Measurements from ENCODE around the gene ZNF138.
A peak's percentile ranks its signal among the peaks of the same experiment; 100 is the strongest.

ZNF138 gene

DNA sequence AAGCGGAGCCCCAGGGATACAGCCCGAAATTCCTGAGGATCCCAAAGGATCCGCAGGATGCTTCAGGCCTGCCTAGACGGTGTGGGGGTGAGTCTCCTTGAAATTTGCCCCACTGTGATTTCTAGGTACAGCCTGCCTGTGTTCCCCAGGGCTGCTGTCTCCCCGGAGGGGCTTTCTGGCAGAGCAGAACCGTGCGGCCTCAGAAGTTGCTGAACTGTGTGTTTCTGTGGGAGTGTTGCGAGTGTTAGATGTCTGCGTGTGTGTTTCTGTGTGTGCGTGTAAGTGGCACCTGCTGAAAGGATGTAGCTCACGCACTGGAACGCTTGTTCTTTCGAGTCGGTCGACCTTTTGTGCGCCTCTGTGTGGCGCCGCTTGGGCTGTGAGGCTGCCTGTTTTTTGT, 81.0 kb downstream of the ZNF138 start:
- DNase-seq (ENCODE audit: low read depth in 2 of 2, low spot score in 1 of 2) = no peak

DNA sequence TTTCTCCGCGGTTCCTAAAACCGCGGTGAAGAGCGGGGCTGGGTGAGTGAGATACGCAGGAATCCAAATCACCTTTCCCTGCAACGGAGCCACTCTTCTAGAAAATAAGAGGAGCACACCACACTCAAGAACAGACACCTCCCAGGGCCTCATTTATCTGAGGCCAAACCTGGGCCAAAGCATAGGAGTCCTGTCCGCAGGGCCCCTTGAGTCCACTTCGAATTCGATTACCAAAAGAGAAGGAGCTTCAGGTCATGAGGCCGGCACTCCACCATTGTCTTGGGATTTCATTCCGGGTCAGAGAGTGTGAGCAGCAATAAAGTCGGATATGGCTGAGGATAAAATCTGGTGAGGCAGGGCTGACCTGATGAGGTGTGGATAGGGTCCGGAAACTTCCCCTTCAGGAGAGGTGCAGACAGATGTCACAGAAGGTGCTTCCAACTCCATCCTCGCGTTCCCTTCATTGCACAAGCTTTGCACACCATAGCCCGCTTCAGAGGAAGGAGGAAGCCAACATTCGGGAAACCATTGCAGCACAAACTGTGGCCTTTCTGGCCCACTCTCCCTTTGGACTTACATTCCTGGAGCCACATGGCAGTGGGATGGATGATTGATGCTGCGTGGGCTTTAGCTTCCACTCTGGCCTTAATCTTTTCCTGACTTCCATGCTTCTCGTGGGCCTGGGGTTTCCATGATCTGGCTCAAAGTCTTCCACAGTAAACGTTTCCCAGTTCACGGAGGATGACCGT, 81.6 kb downstream of the ZNF138 start:
- no peak for DNase-seq (ENCODE audit: low read depth in 2 of 2, low spot score in 1 of 2)

DNA sequence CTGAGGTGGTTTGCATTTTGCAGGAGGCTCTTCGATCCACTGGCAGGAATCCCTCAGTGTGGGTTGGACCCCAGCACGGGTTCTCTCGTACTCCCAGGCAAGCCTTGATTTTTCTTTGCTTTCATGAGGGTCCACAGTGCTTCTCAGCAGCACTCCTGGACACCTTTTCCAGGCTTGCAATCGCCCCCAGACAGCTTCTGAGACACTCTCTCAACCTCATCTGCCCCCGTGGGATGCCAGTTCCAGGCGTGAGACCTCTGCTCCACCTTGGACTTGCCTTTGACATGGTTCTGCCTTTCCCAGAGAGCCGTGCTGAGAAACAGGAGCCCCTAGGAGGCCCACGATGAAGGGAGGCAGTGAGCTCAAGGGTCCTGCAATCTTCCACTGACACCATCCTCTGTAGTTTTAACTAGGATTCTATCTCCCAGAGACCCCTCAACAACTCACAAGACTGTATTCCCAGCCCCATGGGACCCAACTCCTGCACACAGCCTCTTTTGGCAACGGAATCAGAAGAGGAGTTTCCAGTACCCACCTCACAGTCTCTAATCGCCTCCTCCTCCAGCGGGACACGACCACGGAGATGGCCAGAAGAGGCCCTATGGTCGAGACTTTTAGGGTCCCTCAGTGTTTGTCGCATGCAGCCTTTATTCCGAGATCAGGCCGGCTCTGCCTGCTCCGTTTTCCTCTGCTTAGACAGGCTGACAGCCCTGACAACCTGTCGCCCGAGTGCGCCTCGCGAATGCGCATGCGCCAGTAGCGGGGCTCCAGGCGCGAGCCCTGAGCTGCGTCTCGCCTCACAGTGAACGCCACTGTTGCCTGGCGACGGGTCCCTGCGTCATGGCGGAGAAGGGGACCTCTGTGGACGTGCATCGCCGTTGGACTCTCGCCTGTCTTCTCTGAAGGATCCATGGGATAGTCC, 82.8 kb downstream of the ZNF138 start:
- DNase-seq (ENCODE audit: low read depth in 2 of 2, low spot score in 1 of 2) = peak; percentile 29 to 51

DNA sequence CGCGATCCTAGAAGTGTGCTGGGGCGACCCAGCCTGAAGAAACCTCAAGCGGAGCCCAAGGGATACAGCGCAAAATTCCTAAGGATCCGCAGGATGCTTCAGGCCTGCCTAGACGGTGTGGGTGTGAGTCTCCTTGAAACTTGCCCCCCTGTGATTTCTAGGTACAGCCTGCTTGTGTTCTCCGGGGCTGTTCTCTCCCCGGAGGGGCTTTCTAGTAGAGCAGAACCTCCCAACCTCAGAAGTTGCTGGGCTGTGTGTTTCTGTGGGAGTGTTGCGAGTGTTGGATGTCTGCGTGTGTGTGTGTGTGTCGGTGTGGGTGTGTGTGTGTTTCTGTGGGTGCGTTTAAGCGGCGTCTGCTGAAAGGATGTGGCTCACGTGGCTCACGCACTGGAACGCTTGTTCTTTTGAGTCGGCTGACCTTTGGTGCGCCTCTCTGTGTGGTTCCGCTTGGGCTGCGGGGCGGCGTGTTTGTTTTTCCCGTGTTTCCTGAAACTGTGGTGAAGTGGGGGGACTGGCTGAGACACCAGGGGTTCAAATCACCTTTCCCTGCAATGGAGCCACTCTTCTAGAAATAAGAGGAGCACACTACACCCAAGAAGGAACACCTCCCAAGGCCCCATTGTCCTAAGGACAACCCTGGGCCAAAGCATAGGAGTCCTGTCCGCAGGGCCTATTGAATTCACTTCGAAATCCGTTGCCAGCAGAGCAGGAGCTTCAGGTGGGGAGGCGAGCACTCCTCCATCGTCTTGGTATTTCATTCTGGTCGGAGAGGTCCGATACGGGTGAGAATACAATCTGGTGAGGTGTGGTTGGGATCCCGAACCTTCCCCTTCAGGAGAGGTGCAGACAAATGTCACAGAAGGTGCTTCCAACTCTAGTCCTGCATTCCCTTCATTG, 83.7 kb downstream of the ZNF138 start:
- no peak for DNase-seq (ENCODE audit: low read depth in 2 of 2, low spot score in 1 of 2)

DNA sequence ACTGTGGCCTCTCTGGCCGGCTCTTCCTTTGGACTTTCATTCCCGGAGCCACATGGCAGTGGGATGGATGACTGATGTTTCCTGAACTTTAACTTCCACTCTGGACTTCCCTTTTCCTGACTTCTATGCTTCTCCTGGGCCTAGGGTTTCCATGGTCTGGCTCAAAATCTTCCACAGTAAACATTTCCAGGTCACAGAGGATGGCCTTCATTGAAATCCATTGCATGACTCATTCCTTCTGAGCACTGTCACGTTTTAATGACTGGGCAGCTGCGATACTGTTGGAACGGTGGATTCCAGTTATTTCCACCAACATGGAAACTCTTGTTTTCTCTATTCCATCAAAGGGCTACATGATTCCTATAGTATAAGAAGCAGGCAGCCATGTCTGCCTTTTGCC, 84.5 kb downstream of the ZNF138 start:
- no peak for DNase-seq (ENCODE audit: low read depth in 2 of 2, low spot score in 1 of 2)

DNA sequence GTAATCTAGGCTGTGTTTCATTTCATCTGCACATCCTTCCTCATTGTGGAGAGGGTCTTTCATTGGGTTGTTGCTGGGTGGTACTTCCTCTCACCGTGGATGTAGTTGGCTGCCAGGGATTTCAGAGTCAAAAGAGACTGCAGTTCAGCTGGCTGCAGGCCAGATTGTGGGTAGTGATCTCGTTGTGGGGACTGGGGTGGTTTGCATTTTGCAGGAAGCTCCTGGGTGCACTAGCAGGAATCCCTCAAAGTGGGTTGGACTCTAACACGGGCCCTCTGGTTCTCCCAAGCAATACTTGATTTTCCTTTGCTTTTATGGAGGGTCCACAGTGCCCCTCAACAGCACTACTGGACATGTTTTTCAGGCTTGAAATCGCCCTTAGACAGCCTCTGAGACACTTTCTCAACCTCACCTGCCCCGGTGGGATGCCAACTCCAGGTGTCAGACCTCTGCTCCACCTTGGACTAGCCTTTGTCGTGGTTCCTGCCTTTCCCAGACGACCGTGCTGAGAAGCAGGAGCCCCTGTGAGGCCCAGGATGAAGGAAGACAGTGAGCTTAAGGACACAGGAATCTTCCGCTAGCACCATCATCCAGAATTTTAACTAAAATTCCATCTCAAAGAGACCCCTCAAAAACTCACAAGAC, 85.0 kb downstream of the ZNF138 start:
- no peak for DNase-seq (ENCODE audit: low read depth in 2 of 2, low spot score in 1 of 2)

DNA sequence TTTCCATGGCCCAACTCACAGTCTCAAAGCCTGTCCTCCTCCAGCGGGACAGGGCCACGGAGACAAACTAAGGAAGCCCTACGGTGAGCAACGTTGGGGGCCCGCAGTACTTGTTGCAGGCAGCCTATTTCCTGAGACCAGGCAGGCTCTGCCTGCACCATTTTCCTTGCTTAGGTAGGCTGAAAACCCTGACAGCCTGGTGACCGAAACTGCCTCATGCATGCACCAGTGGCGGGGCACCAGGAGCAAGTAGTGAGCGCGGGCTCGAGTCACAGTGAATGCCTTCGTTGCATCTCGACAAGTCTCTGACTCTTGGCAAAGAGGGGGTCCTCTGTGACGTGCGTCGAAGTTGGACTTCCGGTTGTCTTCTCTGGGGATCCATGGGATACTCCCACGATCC, 85.6 kb downstream of the ZNF138 start:
- no peak for DNase-seq (ENCODE audit: low read depth in 2 of 2, low spot score in 1 of 2)

DNA sequence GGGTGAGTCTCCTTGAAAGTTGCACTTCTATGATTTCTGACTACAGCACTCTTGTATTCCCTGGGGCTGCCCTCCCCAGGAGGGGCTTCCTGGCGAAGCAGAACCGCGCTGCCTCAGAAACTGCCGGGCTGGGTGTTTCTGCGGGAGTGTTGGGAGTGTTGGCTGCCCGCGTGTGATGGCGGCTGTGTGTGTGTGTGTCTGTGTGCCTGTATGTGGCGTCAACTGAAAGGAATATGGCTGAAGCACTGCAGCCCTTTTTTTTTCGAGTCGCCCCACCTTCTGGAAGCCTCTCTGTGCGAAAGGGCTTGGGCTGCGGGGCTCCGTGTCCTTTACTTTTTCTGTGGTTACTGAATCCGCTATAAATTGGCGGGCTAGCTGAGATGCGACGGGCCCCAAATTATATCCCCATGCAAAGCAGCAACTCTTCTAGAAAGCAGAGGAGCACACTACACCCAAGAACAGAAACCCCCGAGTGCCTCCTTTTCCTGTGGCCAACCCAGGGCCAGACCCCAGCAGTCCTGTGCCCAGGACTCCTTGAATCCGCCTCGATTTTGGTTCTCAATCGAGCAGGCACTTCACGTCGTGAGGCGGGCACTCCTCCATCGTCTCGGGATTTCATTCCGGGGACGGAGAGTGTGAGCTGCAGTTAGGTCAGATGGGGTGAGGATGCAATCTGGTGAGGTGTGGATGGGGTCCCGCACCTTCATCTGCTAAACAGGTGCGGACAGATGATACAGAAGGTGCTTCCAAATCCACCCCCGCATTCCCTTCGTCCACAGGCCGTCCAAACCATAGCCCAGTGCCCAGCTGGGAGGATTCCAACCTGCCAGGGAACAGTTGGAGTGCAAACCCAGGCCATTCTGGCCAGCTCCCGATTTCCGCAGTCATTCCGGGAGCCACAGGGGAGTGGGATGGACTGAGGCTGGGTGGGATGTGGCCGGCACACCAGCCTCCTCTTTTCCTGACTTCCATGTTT, 86.4 kb downstream of the ZNF138 start:
- no peak for DNase-seq (ENCODE audit: low read depth in 2 of 2, low spot score in 1 of 2)

DNA sequence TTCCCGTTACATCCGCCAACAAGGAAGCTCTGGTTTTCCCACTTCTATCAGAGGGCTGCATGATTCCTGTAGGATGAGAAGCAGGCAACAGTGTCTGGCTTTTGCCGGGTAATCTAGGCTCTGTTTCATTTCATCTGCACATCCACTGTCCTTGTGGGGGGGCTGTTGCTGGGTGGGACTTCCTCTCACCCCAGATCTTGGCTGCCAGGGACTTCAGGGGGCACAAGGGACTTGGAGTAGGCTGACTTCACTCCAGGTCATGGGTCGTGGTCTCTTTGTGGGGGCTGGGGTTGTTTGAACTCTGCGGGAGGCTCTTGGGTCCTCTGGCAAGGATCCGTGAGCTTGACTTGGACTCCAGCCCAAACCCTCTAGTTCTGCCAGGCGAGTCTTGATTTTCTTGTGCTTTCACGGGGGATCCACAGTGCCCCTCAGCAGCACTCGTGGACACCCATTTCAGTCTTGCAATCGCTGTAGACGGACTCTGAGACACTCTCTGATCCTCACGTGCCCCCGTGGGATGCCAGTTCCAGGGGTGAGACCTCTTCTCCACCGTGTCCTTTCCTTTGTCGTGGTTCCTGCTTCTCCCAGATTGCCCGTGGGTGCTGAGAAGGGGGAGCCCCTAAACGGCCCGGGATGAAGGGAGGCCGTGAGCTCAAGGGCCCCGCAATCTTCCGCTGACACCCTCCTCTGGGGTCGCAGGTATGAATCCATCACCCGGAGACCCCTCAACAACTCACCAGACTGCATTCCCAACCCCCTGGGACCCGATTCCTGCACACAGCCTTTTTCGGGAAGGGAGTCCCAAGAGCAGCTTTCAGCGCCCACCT, 87.4 kb downstream of the ZNF138 start:
- no peak for DNase-seq (ENCODE audit: low read depth in 2 of 2, low spot score in 1 of 2)

DNA sequence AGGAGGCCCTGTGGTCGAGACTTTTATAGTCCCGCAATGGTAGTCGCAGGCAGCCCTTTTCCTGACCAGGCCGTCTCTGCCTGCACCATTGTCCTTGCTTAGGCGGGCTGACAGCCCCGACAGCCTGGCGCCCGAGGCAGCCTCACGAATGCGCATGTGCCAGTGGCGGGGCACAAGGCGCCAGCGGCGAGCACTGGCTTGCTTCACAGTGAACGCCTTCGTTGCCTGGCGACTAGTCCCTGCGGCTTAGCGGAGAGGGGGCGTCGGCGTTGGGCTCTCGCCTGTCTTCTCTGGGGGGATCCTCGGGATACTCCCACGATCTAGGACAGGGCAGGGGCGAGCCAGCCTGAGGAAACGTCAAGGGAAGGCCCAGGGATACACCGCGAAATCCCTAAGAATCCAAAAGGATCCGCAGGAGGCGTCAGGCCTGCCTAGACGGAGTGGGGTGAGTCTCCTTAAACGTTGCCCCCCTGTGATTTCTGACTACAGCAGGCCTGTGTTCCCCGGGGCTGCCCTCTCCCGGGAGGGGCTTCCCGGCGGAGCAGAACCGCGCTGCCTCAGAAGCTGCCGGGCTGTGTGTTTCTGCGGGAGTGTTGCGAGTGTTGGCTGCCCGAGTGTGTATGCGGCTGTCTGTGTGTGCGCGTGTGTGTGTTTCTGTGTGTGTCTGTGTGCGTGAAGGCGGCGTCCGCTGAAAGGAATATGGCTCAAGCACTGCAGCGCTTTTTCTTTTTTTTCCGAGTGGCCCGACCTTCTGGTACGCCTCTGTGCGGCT, 88.3 kb downstream of the ZNF138 start:
- DNase-seq (ENCODE audit: low read depth in 2 of 2, low spot score in 1 of 2) = no peak
